GM12878 (cell line): ENCODE results near the gene PLAC8L1.

ENCODE experiments used
- ATF2 ChIP-seq: IDR thresholded peaks from 2 replicates; pipeline ENCODE4 v1.6.1; 2012; ENCODE audit warnings: low read length, inconsistent platforms
- FOS ChIP-seq: IDR thresholded peaks from 3 replicates; pipeline ENCODE4 v1.6.1; 2011; ENCODE audit warnings: borderline replicate concordance; ENCODE audit not compliant: insufficient read length; ENCODE audit errors: extremely low read depth
- HCFC1 ChIP-seq: fragments of 150-350 bp; IDR thresholded peaks from 2 replicates; pipeline ENCODE4 v1.6.1; 2014; ENCODE audit warnings: low read length
- JUND ChIP-seq: IDR thresholded peaks from 2 replicates; pipeline ENCODE4 v1.6.1; 2012; ENCODE audit warnings: low read depth, mild to moderate bottlenecking, low read length, improper control_type of control experiment, moderate library complexity
- ZNF592 ChIP-seq: fragments of 450-650 bp; IDR thresholded peaks from 2 replicates; pipeline ENCODE4 v1.6.1; 2017; ENCODE audit warnings: mild to moderate bottlenecking, moderate library complexity

GRCh38 chr5:146034605-146035004 is 70.8 kb downstream of the PLAC8L1 start:
- TF ChIP-seq JUND, result no peak
- no peak for TF ChIP-seq FOS
- TF ChIP-seq ZNF592, result no peak
- TF ChIP-seq ATF2, result no peak
- TF ChIP-seq HCFC1, result no peak
